ENCODE data around the gene SRP19.

SRP19 gene

DNA sequence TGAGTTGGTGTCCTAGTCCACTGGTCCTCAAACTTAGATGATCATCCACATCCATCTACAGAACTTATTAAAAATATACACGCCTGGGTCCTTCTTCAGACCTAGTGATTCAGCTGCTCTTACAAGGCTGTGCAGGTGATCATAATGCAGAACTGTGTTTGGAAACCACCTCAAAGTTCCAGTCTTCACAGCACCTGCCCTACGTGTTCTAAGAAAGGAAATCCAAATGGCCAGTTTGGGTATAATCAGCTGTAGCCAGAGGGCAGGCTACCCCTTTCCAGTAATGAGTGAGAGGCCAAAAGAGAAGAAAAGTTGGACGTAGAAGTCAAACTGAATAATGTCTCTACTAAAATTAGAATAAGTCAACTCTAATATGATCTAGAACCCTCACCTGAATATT lies 45.5 kb downstream of the SRP19 start:
- Histone ChIP-seq H3K4me3 (ENCODE audit: low read depth, low read length) (no peak overlapping the region), H3K27ac (no peak overlapping the region), H3K27me3 (replicated peaks) (no peaks in the 10 kb centered on the region), H3K36me3 (replicated peaks) (peaks cover 30% of the 10 kb centered on the region)
- in situ Hi-C loops (cut with HindIII; ENCODE audit: low pct_ligation_motif_present, low sequenced_read_pairs), result no loop called here
- no peak for DNase-seq
- TF ChIP-seq, protein P1, sequence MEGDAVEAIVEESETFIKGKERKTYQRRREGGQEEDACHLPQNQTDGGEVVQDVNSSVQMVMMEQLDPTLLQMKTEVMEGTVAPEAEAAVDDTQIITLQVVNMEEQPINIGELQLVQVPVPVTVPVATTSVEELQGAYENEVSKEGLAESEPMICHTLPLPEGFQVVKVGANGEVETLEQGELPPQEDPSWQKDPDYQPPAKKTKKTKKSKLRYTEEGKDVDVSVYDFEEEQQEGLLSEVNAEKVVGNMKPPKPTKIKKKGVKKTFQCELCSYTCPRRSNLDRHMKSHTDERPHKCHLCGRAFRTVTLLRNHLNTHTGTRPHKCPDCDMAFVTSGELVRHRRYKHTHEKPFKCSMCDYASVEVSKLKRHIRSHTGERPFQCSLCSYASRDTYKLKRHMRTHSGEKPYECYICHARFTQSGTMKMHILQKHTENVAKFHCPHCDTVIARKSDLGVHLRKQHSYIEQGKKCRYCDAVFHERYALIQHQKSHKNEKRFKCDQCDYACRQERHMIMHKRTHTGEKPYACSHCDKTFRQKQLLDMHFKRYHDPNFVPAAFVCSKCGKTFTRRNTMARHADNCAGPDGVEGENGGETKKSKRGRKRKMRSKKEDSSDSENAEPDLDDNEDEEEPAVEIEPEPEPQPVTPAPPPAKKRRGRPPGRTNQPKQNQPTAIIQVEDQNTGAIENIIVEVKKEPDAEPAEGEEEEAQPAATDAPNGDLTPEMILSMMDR (IDR thresholded peaks at IDR 0.05; ENCODE audit: low read depth, low read length, missing control alignments), result no peak

DNA sequence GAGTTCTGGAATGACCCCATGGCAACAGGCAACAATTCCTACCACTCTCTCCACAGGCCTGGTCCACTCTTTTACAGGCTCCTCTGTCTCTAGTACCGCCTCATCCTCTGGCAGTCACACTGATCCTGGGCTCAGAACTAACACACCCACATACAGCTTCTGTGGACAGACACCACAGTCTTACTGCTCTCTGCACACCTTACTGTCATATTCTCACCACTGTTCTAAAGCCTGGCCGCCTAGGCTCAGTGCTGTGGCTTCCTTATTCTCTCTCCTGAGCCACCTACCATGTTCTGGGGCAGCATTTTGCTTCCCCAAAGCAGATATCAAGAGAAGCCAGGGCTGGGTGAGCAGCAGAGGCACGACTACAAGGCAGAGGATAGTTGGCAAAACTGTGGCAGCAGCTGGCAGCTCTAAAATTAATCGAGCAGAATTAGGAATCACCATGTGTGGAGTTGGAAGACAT lies 46.1 kb downstream of the SRP19 start:
- in situ Hi-C loops (cut with HindIII; ENCODE audit: low pct_ligation_motif_present, low sequenced_read_pairs), result no loop called here
- TF ChIP-seq, protein P1 (IDR thresholded peaks at IDR 0.05; ENCODE audit: low read depth, low read length, missing control alignments), result no peak

DNA sequence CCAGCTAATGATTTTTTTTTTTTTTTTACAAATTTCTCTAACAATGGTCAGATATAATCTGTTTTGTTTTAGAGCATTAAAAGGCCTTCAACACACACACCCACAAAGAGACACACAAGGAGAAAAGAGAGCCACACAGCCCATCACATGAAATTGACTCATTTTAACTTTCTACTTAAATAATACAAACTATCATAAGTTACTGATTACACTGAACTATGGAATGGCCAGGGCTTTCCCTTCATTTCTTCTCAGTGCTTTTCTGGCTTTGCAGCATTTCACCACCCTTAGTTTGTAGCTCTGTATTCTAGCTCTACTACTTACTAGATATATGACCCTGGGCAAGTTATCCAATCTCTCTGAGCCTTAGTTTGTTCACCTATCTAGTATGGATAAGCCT lies 47.8 kb downstream of the SRP19 start:
- Histone ChIP-seq H3K27me3 (replicated peaks) (no peaks in the 10 kb centered on the region), H3K4me3 (ENCODE audit: low read depth, low read length) (no peak overlapping the region), H3K27ac (no peak overlapping the region), H3K36me3 (replicated peaks) (peaks cover 28% of the 10 kb centered on the region)
- in situ Hi-C loops (cut with HindIII; ENCODE audit: low pct_ligation_motif_present, low sequenced_read_pairs), result no loop called here
- no peak for DNase-seq
- TF ChIP-seq, protein P1 (IDR thresholded peaks at IDR 0.05; ENCODE audit: low read depth, low read length, missing control alignments), result no peak

More for the DNA sequence above, 46.1 kb downstream of the SRP19 start:
- no peak for DNase-seq
- no peak overlapping the region for H3K4me3 ChIP-seq (ENCODE audit: low read depth, low read length)
- peaks cover 28% of the 10 kb centered on the region for H3K36me3 ChIP-seq (replicated peaks)
- H3K27me3 ChIP-seq (replicated peaks), result no peaks in the 10 kb centered on the region
- no peak overlapping the region for H3K27ac ChIP-seq

DNA sequence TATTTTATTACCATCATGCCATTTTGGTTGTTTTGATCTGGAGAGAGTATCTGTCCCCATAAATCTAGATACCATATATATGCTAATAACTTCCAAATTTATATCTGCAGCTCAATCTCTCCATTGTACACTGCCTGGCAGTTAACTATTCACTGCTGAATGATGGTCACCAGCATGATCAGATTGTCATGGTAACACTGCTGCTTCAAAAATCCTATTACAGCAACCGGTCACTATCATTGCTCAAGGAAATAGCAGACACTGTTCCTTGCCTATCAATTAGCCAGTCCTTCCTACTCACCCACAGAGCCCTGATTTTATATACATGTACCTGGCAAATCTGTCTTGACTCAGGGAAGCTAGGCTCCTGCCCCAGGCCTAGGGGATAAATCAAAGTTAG lies 49.4 kb downstream of the SRP19 start:
- H3K27me3 ChIP-seq (replicated peaks), result no peaks in the 10 kb centered on the region
- peaks cover 28% of the 10 kb centered on the region for H3K36me3 ChIP-seq (replicated peaks)
- no peak overlapping the region for H3K4me3 ChIP-seq (ENCODE audit: low read depth, low read length)
- TF ChIP-seq, protein P1 (IDR thresholded peaks at IDR 0.05; ENCODE audit: low read depth, low read length, missing control alignments), result no peak
- H3K27ac ChIP-seq, result no peak overlapping the region
- DNase-seq, result no peak
- in situ Hi-C loops (cut with HindIII; ENCODE audit: low pct_ligation_motif_present, low sequenced_read_pairs), result no loop called here

DNA sequence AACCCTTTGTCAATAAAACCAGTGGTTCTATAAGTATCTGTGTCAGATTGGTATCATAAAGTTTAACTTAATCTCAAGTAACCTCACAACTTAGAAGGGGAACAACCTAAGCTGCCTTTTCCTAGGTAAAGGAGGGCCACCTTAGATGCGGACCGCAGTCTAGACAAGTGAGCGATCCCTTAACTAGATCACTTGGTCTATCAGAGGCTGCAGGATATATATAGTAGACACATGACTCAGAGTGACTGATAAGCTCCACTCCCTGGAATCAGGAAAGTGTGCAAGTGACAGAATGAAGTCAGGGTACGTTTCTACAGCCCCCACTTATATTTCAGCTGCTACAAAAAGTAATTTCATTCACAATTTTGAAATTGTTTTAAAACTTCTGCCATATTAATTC lies 53.5 kb downstream of the SRP19 start:
- TF ChIP-seq, protein P1 (IDR thresholded peaks at IDR 0.05; ENCODE audit: low read depth, low read length, missing control alignments), result no peak
- in situ Hi-C loops (cut with HindIII; ENCODE audit: low pct_ligation_motif_present, low sequenced_read_pairs), result no loop called here
- H3K27ac ChIP-seq, result no peak overlapping the region
- H3K36me3 ChIP-seq (replicated peaks), result peaks cover 31% of the 10 kb centered on the region
- peak; percentile 51 for DNase-seq
- no peak overlapping the region for H3K4me3 ChIP-seq (ENCODE audit: low read depth, low read length)
- no peaks in the 10 kb centered on the region for H3K27me3 ChIP-seq (replicated peaks)

DNA sequence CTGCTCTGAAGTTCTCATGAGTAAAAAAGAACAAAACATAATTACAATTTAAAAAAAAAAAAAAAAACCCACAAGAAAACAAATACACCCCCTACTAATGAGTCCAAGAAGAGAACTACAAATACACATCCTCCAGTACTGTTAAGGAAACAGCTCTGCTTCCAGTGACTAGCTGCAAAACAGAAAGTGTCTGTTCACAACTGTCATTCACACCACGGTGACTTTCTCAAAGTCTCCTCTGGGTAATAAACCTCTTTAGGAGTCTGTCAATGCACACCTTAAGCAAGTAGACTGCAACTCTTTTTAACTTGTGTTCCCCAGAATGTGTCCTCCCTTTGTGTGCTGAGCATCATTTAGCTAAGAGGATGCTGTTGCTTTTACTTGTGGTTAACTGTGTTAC lies 54.7 kb downstream of the SRP19 start:
- TF ChIP-seq, protein P1 (IDR thresholded peaks at IDR 0.05; ENCODE audit: low read depth, low read length, missing control alignments), result no peak
- no peak for DNase-seq
- Histone ChIP-seq H3K4me3 (ENCODE audit: low read depth, low read length) (no peak overlapping the region), H3K27me3 (replicated peaks) (no peaks in the 10 kb centered on the region), H3K27ac (no peak overlapping the region), H3K36me3 (replicated peaks) (peaks cover 30% of the 10 kb centered on the region)
- in situ Hi-C loops (cut with HindIII; ENCODE audit: low pct_ligation_motif_present, low sequenced_read_pairs), result no loop called here
